T-helper 1 cell treated with Interleukin-12 subunit alpha and Interleukin-12 subunit beta and Interleukin-4 antibody, amounts not matched to agents 30 μg/mL and 1 μg/mL, for 36 hours (primary cell): ENCODE measurements around the gene STH.

Source experiments
- H3K27ac Mint-ChIP-seq: one replicate; pipeline ENCODE4 v1.8.0; 2021; ENCODE audit warnings: mild to moderate bottlenecking, mixed read lengths
- H3K27me3 Mint-ChIP-seq: one replicate; pipeline ENCODE4 v1.8.0; 2021; ENCODE audit warnings: low read depth, mixed read lengths
- H3K36me3 Mint-ChIP-seq: one replicate; pipeline ENCODE4 v1.8.0; 2021; ENCODE audit warnings: low read depth, mixed read lengths
- H3K4me1 Mint-ChIP-seq: one replicate; pipeline ENCODE4 v1.8.0; 2021; ENCODE audit warnings: low read depth, mixed read lengths
- H3K4me3 Mint-ChIP-seq: one replicate; pipeline ENCODE4 v1.8.0; 2021; ENCODE audit warnings: mild to moderate bottlenecking, moderate library complexity, mixed read lengths
- H3K9me3 Mint-ChIP-seq: one replicate; pipeline ENCODE4 v1.8.0; 2021; ENCODE audit warnings: mixed read lengths

STH gene

GRCh38 chr17:45961206-45961605 is 37.8 kb upstream of the STH start:
- no peak overlapping the region for H3K27ac Mint-ChIP-seq
- H3K4me1 Mint-ChIP-seq: no peaks in the 10 kb centered on the region
- H3K36me3 Mint-ChIP-seq: no peaks in the 10 kb centered on the region
- H3K27me3 Mint-ChIP-seq: no peaks in the 10 kb centered on the region
- no peak overlapping the region for H3K4me3 Mint-ChIP-seq
- H3K9me3 Mint-ChIP-seq: no peaks in the 10 kb centered on the region

- Mint-ChIP-seq H3K4me3 (no peak overlapping the region), H3K27ac (no peak overlapping the region), H3K27me3 (peaks cover 7% of the 10 kb centered on the region), H3K4me1 (no peaks in the 10 kb centered on the region), H3K36me3 (no peaks in the 10 kb centered on the region), H3K9me3 (no peaks in the 10 kb centered on the region)
Measured at GRCh38 chr17:45962221-45962972, 36.7 kb upstream of the STH start.

GRCh38 chr17:45963283-45963682 is 35.8 kb upstream of the STH start:
- H3K4me3 Mint-ChIP-seq: no peak overlapping the region
- peaks cover 14% of the 10 kb centered on the region for H3K27me3 Mint-ChIP-seq
- no peak overlapping the region for H3K27ac Mint-ChIP-seq
- H3K9me3 Mint-ChIP-seq: no peaks in the 10 kb centered on the region
- H3K4me1 Mint-ChIP-seq: no peaks in the 10 kb centered on the region
- H3K36me3 Mint-ChIP-seq: no peaks in the 10 kb centered on the region

- no peak overlapping the region for H3K27ac Mint-ChIP-seq
- no peaks in the 10 kb centered on the region for H3K36me3 Mint-ChIP-seq
- no peak overlapping the region for H3K4me3 Mint-ChIP-seq
- H3K4me1 Mint-ChIP-seq: no peaks in the 10 kb centered on the region
- peaks cover 14% of the 10 kb centered on the region for H3K27me3 Mint-ChIP-seq
- H3K9me3 Mint-ChIP-seq: no peaks in the 10 kb centered on the region
Measured at GRCh38 chr17:45963889-45964288, 35.2 kb upstream of the STH start.

- H3K4me1 Mint-ChIP-seq: no peaks in the 10 kb centered on the region
- H3K4me3 Mint-ChIP-seq: no peak overlapping the region
- H3K9me3 Mint-ChIP-seq: no peaks in the 10 kb centered on the region
- H3K36me3 Mint-ChIP-seq: no peaks in the 10 kb centered on the region
- H3K27ac Mint-ChIP-seq: no peak overlapping the region
- peaks cover 15% of the 10 kb centered on the region for H3K27me3 Mint-ChIP-seq
Measured at GRCh38 chr17:45964634-45965033, 34.4 kb upstream of the STH start.

GRCh38 chr17:45965812-45966211 is 33.2 kb upstream of the STH start:
- no peaks in the 10 kb centered on the region for H3K4me1 Mint-ChIP-seq
- peaks cover 18% of the 10 kb centered on the region for H3K27me3 Mint-ChIP-seq
- H3K36me3 Mint-ChIP-seq: no peaks in the 10 kb centered on the region
- no peak overlapping the region for H3K4me3 Mint-ChIP-seq
- H3K9me3 Mint-ChIP-seq: no peaks in the 10 kb centered on the region
- H3K27ac Mint-ChIP-seq: no peak overlapping the region

DNA sequence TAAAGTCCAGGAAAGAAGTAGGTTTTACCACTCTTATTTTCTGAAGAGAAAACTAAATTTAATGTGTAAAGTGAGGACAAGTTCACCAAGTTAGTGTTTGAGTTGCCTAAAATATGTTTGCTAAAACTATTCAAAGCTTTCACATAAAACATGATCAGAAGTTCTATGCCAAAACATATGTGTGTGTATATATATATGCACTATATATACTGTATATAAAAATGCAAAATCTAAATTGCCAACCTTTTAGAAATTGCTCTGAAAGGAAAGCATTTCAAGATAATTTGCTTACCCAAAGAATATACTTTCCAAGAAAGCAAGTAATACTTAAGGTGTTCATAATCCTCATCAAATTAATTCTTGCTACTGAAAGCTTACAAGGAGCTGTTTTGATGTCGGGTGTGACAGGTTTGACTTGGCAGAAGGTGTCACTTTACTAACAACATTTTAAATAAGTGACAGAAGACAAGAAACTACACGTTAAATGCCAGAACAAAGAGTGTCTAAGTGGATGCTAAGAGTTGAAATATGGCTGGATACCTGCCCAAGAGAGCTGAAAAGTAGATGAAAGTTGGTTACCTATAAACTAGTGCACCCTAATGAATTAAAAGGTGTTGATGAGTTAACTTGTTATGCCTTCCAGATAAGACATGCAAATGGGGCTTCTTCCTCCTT is 32.3 kb upstream of the STH start:
- no peak overlapping the region for H3K27ac Mint-ChIP-seq
- no peaks in the 10 kb centered on the region for H3K36me3 Mint-ChIP-seq
- no peak overlapping the region for H3K4me3 Mint-ChIP-seq
- no peaks in the 10 kb centered on the region for H3K9me3 Mint-ChIP-seq
- peaks cover 18% of the 10 kb centered on the region for H3K27me3 Mint-ChIP-seq
- no peaks in the 10 kb centered on the region for H3K4me1 Mint-ChIP-seq

DNA sequence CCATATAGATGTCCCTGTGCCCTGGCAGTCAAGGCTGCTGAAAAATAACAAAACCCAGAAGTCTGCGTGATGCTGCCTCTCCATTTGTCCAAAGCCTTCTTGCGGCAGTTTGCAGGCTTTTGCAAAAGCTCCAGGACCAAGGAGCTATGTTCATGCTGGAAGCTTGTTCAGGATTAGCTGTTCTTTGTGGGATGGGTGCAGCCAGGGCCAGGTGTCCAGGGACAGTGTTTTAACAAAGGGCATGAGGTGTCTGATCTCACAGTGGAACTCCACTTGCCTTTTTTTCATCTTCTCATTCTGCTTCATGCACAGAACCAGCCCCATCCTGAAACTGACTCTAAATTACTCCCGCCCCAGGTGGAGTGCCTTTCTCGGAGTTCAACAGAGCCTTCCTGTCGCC is 31.7 kb upstream of the STH start:
- H3K4me1 Mint-ChIP-seq: no peaks in the 10 kb centered on the region
- no peak overlapping the region for H3K27ac Mint-ChIP-seq
- H3K9me3 Mint-ChIP-seq: no peaks in the 10 kb centered on the region
- H3K4me3 Mint-ChIP-seq: no peak overlapping the region
- H3K27me3 Mint-ChIP-seq: peaks cover 18% of the 10 kb centered on the region
- H3K36me3 Mint-ChIP-seq: no peaks in the 10 kb centered on the region

GRCh38 chr17:45968732-45969131 is 30.3 kb upstream of the STH start:
- no peak overlapping the region for H3K4me3 Mint-ChIP-seq
- H3K9me3 Mint-ChIP-seq: no peaks in the 10 kb centered on the region
- H3K4me1 Mint-ChIP-seq: no peaks in the 10 kb centered on the region
- no peaks in the 10 kb centered on the region for H3K36me3 Mint-ChIP-seq
- no peak overlapping the region for H3K27ac Mint-ChIP-seq
- peaks cover 18% of the 10 kb centered on the region for H3K27me3 Mint-ChIP-seq

DNA sequence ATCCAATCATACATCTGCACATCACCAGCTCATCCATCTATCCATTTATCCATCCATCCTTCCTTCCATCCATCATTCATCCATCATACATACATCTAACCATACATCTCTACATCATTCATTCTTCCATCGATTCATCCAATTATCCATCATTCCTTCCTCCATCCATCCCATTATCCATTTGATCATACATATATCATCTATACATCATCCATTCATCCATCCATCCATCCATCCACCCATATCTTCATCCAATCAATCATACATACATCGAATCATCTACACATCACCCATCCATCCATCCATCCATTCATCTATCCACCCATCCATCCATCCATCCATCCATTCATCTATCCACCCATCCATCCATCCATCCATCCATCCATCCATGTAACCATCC is 29.3 kb upstream of the STH start:
- Mint-ChIP-seq H3K27ac (no peak overlapping the region), H3K27me3 (peaks cover 18% of the 10 kb centered on the region), H3K4me1 (no peaks in the 10 kb centered on the region), H3K4me3 (no peak overlapping the region), H3K9me3 (no peaks in the 10 kb centered on the region), H3K36me3 (no peaks in the 10 kb centered on the region)

- H3K9me3 Mint-ChIP-seq: no peaks in the 10 kb centered on the region
- H3K27ac Mint-ChIP-seq: no peak overlapping the region
- H3K27me3 Mint-ChIP-seq: peaks cover 18% of the 10 kb centered on the region
- no peaks in the 10 kb centered on the region for H3K36me3 Mint-ChIP-seq
- H3K4me3 Mint-ChIP-seq: no peak overlapping the region
- no peaks in the 10 kb centered on the region for H3K4me1 Mint-ChIP-seq
Measured at GRCh38 chr17:45970659-45971058, 28.4 kb upstream of the STH start.

DNA sequence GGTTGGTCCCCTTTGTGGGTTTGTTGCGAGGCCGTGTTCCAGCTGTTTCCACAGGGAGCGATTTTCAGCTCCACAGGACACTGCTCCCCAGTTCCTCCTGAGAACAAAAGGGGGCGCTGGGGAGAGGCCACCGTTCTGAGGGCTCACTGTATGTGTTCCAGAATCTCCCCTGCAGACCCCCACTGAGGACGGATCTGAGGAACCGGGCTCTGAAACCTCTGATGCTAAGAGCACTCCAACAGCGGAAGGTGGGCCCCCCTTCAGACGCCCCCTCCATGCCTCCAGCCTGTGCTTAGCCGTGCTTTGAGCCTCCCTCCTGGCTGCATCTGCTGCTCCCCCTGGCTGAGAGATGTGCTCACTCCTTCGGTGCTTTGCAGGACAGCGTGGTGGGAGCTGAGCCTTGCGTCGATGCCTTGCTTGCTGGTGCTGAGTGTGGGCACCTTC is 27.3 kb upstream of the STH start:
- Mint-ChIP-seq H3K4me1 (no peaks in the 10 kb centered on the region), H3K4me3 (no peak overlapping the region), H3K27ac (no peak overlapping the region), H3K9me3 (no peaks in the 10 kb centered on the region), H3K27me3 (peaks cover 18% of the 10 kb centered on the region), H3K36me3 (no peaks in the 10 kb centered on the region)

GRCh38 chr17:45972531-45972930 is 26.5 kb upstream of the STH start:
- no peak overlapping the region for H3K27ac Mint-ChIP-seq
- no peaks in the 10 kb centered on the region for H3K36me3 Mint-ChIP-seq
- H3K4me3 Mint-ChIP-seq: no peak overlapping the region
- no peaks in the 10 kb centered on the region for H3K4me1 Mint-ChIP-seq
- peaks cover 10% of the 10 kb centered on the region for H3K27me3 Mint-ChIP-seq
- no peaks in the 10 kb centered on the region for H3K9me3 Mint-ChIP-seq

DNA sequence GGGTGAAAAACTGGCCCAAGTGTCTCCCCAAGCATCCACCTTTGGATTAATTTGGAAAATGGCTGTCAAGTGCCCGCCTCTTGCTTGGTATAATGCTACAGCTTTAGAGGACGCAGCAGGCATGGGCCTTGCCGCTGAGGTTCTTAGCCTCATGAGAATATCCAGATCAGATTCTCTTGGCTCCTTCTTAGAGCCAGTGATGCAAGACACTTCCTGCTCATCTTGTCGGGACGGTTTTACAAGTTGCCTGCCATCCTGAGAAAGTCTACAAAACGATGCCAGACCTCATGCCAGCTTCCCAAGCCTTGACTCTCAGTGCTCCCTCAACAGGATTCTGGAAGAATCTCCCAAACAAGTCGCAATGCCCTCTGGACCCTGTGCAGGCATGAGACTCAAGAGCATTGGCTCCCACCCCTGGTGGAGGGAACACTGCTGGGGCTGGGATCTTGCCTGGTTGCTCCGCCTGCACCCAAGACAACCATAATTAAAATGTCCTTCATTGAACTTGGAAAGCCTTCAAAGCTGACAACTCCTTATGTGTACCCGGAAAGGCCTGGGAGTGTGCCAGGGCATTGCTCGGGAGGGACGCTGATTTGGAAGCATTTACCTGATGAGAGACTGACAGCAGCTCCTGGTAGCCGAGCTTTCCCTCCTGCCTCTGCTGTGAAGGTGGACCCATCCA is 25.8 kb upstream of the STH start:
- Mint-ChIP-seq H3K4me1 (no peaks in the 10 kb centered on the region), H3K4me3 (no peak overlapping the region), H3K9me3 (no peaks in the 10 kb centered on the region), H3K36me3 (no peaks in the 10 kb centered on the region), H3K27ac (no peak overlapping the region), H3K27me3 (peaks cover 5% of the 10 kb centered on the region)
